ENCODE measurements around the gene JAZF1.

- no peak for TF ChIP-seq CTCF (IDR thresholded peaks at IDR 0.05)
- TF ChIP-seq POLR2A (IDR thresholded peaks at IDR 0.05): no peak
Observed at GRCh38 chr7:28211006-28211405, 30.4 kb upstream of the JAZF1 start.
